COLO668 (cell line): ENCODE data around the gene SNUPN.
"Not testable (repeated sequence)": the region's sequence is repeated elsewhere in the genome, so short reads cannot be mapped to it uniquely, and the experiment has no call there.

Experiments
- DNase-seq: peaks from one replicate; lab custom pipeline; 2025; ENCODE audit not compliant: unreplicated experiment; lab: John Stamatoyannopoulos, UW

The SNUPN gene

GRCh38 chr15:75637245-75638009 is 11.9 kb upstream of the SNUPN start:
- DNase-seq = no peak

- no peak for DNase-seq
Measured at GRCh38 chr15:75636026-75636425, 10.5 kb upstream of the SNUPN start.

- not testable (repeated sequence) for DNase-seq
Measured at GRCh38 chr15:75633922-75634321, 8.4 kb upstream of the SNUPN start.

GRCh38 chr15:75631935-75632334 is 6.4 kb upstream of the SNUPN start:
- no peak for DNase-seq

GRCh38 chr15:75622505-75622904 is 3.0 kb downstream of the SNUPN start:
- no peak for DNase-seq

GRCh38 chr15:75620841-75621391 is 4.6 kb downstream of the SNUPN start:
- DNase-seq = no peak

GRCh38 chr15:75620058-75620820 is 5.3 kb downstream of the SNUPN start:
- DNase-seq = no peak

GRCh38 chr15:75616766-75617165 is 8.8 kb downstream of the SNUPN start:
- no peak for DNase-seq

GRCh38 chr15:75606711-75607699 is 18.5 kb downstream of the SNUPN start:
- DNase-seq = no peak

- DNase-seq = no peak
Measured at GRCh38 chr15:75606026-75606425, 19.5 kb downstream of the SNUPN start.

GRCh38 chr15:75599401-75599800 is 26.1 kb downstream of the SNUPN start:
- DNase-seq = no peak

- DNase-seq = no peak
Measured at GRCh38 chr15:75598361-75598760, 27.2 kb downstream of the SNUPN start.

GRCh38 chr15:75597667-75598341 is 27.7 kb downstream of the SNUPN start:
- DNase-seq = no peak

GRCh38 chr15:75596703-75597345 is 28.7 kb downstream of the SNUPN start:
- DNase-seq = no peak

GRCh38 chr15:75594276-75594675 is 31.2 kb downstream of the SNUPN start:
- no peak for DNase-seq

GRCh38 chr15:75591655-75592364 is 33.7 kb downstream of the SNUPN start:
- DNase-seq = no peak

GRCh38 chr15:75590239-75590638 is 35.3 kb downstream of the SNUPN start:
- no peak for DNase-seq

GRCh38 chr15:75589071-75589470 is 36.5 kb downstream of the SNUPN start:
- no peak for DNase-seq

GRCh38 chr15:75586422-75586821 is 39.1 kb downstream of the SNUPN start:
- not testable (repeated sequence) for DNase-seq
